A549 treated with Mapracorat at 1 μM for 4 hours (cell line): Measurements from ENCODE around the gene FIGNL2. TPM values are rescaled to one million over a fixed set of nuclear protein-coding genes. Genes with fewer than 3 reads are reported as not detected.

Experiments used
- total RNA-seq: library from RNA; stranded (reverse); fragments of 200-300 nt; extraction: Qiagen RNA extraction; gene quantifications from 5 replicates; pipeline ENCODE4 v1.2.3, GENCODE V29; 2022

Gene FIGNL2, protein sequence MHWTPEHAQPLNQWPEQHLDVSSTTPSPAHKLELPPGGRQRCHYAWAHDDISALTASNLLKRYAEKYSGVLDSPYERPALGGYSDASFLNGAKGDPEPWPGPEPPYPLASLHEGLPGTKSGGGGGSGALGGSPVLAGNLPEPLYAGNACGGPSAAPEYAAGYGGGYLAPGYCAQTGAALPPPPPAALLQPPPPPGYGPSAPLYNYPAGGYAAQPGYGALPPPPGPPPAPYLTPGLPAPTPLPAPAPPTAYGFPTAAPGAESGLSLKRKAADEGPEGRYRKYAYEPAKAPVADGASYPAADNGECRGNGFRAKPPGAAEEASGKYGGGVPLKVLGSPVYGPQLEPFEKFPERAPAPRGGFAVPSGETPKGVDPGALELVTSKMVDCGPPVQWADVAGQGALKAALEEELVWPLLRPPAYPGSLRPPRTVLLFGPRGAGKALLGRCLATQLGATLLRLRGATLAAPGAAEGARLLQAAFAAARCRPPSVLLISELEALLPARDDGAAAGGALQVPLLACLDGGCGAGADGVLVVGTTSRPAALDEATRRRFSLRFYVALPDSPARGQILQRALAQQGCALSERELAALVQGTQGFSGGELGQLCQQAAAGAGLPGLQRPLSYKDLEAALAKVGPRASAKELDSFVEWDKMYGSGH
- total RNA-seq = 0.20 to 0.46 TPM (median 0.23 TPM) in 5 replicates

DNA sequence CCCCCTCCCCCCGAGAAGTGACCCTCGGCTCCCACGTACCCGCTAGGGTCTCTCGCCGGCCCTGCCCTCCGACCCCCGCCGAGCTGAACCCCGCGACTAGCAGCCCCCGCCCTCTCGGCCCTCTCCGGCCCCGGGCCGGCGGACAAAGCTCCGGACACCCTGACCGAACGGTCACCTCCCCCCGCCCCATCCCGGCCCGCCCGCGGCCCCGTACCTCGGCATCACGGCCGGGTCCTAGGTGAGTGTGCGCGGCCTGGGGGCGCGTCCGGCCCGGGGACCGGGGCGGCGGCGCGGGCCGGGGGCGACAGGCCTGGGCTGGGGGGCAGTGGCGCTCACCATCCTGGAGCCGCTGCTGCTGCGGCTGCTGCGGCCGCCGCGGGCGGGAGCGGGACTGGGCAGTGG, at the start of gene FIGNL2:
FIGNL2 (minus strand) TSS at position 393 of the 402 bp plus-strand sequence. CDS start 26,305 bp downstream, outside the sequence.

DNA sequence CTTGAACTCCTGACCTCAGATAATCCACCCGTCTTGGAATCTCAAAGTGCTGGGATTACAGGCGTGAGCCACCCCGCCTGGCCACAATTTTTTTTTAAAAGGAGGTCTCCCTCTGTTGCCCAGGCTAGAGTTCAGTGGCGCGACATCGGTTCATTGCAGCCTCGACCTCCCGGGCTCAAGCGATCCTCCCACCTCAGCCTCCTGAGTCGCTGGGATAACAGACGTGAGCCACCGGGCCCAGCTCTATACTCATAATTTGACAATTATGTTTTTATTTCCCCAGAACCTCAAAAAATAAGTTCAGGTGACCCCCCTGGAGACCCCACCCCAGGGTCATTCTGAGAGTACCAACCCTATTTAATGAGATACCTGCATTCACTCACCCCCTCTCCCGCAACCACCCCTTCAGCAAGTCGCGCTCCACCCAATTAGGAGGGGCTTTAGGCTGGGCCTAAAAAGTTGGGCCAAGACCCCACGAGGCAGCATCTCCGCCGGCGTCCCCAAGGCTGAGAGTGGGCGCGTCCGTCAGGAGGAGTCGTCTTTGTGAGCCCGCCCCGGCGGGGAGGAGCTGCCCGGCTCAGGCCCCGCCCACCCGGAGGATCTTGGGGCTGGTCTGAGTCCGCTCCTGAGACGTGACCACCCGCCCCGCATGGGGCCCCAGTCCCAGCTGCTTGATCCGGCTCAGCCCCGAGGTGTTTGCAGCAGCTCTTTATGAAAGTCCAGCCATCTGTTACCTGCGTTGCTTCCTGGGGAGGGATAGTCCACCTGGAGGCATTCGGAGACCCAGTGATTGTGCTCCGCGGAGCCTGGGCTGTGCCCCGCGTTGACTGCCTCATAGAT, 39.2 kb upstream of the FIGNL2 start, which contains the start of gene ANKRD33:
ANKRD33 (plus strand) TSS at position 628 of the 840 bp plus-strand sequence; CDS start at position 712, 84 bp downstream.

Other genes starting within 250 kb of the FIGNL2 start
- not detected in 5 replicates for gene ANKRD33, start 39.4 kb upstream of the FIGNL2 start, total RNA-seq
- 0.08 to 0.62 TPM (median 0.15 TPM) in 4 of 5 replicates, not detected in the other for gene ACVRL1, start 58.8 kb upstream of the FIGNL2 start, total RNA-seq
- 14.6 to 18.8 TPM (median 17.3 TPM) in 5 replicates for gene ACVR1B, start 103.0 kb upstream of the FIGNL2 start, total RNA-seq
- 0.36 to 1.2 TPM (median 0.83 TPM) in 5 replicates for gene TAMALIN, start 158.2 kb upstream of the FIGNL2 start, total RNA-seq
- gene NR4A1, start 202.7 kb upstream of the FIGNL2 start, total RNA-seq = 31.1 to 46.7 TPM (median 34.6 TPM) in 5 replicates
- 75.2 to 106 TPM (median 91.4 TPM) in 5 replicates for gene ATG101, start 221.3 kb upstream of the FIGNL2 start, total RNA-seq
- not detected in 5 replicates for gene SMIM41, start 231.0 kb upstream of the FIGNL2 start, total RNA-seq